Activated CD4-positive, CD25-positive, alpha-beta regulatory T cell (primary cell): ENCODE results near the gene DNAJB14.

Source experiments
- DNase-seq, 4 experiments: peaks; one replicate each; lab custom pipeline; 2025; lab: John Stamatoyannopoulos, UW

The DNAJB14 gene

DNA sequence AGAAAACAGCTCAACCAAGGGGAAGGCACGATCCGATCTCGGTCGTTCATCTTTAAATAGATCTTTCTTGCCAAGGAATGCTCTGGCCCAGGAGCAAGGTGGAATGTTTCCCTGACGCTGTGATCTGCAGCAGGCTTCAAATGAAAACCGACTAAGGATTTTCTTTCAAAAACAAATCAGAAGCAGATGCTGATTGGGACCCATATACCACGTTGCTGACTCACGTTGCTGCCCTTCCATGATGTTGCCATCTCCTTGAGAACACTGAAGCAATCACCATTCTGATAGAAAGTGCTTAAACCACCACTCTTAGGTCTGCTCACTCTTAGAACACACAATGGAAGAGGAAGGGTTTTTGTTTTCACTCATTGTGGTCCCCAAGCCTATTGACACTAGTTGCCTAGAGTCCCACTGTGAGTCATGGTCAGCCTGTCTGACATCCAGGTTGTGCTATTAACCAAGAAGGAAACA is 78.3 kb downstream of the DNAJB14 start:
- no peak for DNase-seq

DNA sequence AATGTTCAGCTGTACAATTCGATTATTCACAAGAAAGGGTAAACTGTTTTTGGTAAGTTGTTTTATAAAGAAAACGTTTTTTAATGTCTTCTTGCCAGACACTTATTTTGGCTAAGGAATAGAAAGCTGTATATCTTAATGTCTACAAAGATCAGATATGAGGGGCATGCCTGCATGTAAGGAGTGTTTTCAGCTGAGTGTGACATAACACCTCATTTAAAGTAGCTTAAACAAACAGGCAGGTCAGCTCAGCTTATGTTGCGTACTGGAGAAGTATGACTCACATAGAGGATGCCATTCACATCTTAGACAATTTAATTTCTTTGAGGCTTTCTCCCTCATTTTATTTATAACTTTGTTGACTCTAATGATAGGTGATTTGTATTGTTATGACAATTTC is 82.6 kb downstream of the DNAJB14 start:
- no peak for DNase-seq

- DNase-seq: no peak
Measured at GRCh38 chr4:99861120-99861905, 85.1 kb downstream of the DNAJB14 start.

DNA sequence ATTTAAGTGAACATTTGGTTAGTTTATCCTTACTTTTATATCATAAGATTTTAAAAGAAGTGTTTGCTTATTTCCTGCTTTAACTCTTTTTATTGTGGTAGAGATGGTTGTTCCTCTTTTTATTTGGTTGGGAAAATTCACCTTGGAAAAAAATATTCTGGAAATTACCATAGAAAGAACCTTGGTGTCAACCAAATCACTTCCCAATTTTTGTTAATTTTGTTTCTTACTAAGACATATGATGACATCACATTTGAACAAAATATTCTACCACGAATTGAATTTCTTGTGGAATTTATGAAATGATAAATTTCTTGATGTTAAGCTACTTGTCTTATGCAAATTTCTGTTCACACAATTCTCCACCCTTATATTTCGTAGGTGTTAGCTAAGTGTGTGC is 85.9 kb downstream of the DNAJB14 start:
- no peak for DNase-seq

- DNase-seq: no peak
Measured at GRCh38 chr4:99859618-99860017, 86.8 kb downstream of the DNAJB14 start.

DNA sequence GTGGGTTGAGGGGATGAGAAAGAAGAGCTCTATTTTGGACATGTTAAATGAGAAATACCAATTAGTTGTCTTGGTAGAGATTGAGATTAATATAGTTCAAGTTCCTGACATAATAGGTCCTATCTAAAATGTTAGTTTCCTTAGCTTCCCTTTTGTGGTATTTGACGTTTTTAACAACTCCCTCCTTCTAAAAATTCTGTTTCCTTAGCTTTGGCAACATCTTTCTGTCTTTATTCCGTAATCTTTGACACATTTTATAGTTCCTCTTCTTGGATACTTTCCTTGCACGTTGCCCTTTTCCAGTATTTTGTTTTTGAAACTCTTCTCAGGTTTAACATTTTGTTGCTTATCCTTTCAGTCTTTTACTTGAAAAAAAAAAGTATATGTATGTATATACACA is 89.1 kb downstream of the DNAJB14 start:
- no peak for DNase-seq

DNA sequence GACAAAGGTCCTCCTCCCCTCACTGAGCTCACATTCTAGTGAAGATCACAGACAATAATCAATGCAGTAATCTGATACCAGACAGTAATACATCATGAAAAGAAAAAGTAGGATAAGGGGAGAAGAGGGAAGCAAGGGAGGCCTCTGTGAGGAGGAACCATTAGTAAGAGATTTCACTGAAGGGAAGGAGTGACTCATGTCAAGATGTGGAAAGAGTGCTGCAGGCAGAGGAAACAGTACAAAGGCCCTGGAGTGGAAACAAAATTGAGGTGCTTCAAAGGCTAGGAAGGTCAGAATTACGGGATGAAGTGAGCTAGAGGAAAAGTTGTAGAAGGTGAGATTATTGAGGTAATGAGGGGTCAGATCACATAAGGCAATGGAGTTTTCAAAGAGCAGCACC is 90.3 kb downstream of the DNAJB14 start:
- DNase-seq: no peak

DNA sequence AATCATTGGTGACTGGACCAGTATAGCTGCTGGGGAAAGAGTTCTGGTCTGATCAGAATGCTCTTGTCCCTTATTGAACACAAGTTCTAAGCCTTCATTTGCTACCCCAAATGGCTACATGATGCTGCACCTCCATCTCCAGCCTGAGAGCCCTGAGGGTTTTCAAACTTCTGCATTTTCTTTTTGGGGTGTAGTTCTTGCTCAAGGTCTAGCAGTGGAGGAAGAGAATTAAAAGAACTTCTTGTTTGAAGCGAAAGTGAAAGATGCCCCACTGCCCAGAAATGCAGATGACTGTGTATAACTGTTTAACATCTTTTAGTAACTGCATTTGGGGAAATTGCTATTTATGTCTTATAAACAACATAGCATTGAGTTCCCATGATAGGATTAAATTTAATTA is 90.7 kb downstream of the DNAJB14 start:
- no peak for DNase-seq

GRCh38 chr4:99853999-99854398 is 92.4 kb downstream of the DNAJB14 start:
- DNase-seq: no peak

DNA sequence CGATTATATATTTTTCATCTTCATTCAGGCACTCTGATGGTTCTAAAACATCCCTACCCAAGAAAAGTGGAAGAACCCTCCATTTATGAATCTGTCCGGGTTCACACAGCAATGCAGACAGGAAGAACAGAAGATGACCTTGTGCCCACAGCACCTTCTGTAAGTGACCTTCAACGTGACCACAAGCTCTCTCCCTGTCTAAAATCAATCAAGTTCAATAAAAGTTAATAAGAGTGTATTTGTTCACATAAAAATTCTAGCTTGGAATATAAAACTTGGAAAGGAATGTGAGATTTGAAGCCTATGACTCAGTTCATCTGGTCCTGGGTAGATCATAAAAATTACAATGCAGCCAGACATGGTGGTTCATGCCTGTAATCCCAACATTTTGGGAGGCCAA is 93.2 kb downstream of the DNAJB14 start:
- DNase-seq: no peak

- no peak for DNase-seq
Measured at GRCh38 chr4:99852199-99852749, 94.1 kb downstream of the DNAJB14 start.

GRCh38 chr4:99848591-99849001 is 97.8 kb downstream of the DNAJB14 start:
- DNase-seq: no peak

- no peak for DNase-seq
Measured at GRCh38 chr4:99847362-99847976, 98.9 kb downstream of the DNAJB14 start.

GRCh38 chr4:99846891-99847290 is 99.5 kb downstream of the DNAJB14 start:
- DNase-seq: no peak
